HL-60/S4 treated with retinoic acid at 250 ng/mL for 4 days and 3 days (cell line): ENCODE measurements around the gene FGF21.
"Not testable (repeated sequence)": the region's sequence is repeated elsewhere in the genome, so short reads cannot be mapped to it uniquely, and the experiment has no call there.

Experiments
- in situ Hi-C: fragments of 300-500 bp; cut with MboI; formaldehyde crosslinking; loops from 2 replicates; pipeline ENCODE4 v1.7.0; 2022; ENCODE audit warnings: low sequenced_read_pairs

The FGF21 gene

GRCh38 chr19:48751845-48752495 is 3.4 kb upstream of the FGF21 start:
- in situ Hi-C loops: no loop called here

- in situ Hi-C loops: no loop called here
Measured at GRCh38 chr19:48752496-48753365, 2.6 kb upstream of the FGF21 start, which contains the start of gene FUT1. Gene FUT1 (minus strand): TSS chr19:48752641. CDS start chr19:48751281, 1,360 bp downstream.

- in situ Hi-C loops: no loop called here
Measured at GRCh38 chr19:48755787-48756186, 463 bp downstream of the FGF21 start.

- in situ Hi-C loops: no loop called here
Measured at GRCh38 chr19:48756212-48756611, 888 bp downstream of the FGF21 start.

GRCh38 chr19:48756686-48757085 is 1.4 kb downstream of the FGF21 start:
- in situ Hi-C loops: no loop called here

GRCh38 chr19:48757089-48757675 is 1.9 kb downstream of the FGF21 start:
- in situ Hi-C loops: no loop called here

GRCh38 chr19:48757741-48758144 is 2.4 kb downstream of the FGF21 start:
- in situ Hi-C loops: no loop called here

GRCh38 chr19:48760504-48761205 is 5.3 kb downstream of the FGF21 start:
- in situ Hi-C loops: no loop called here

GRCh38 chr19:48765816-48766215 is 10.5 kb downstream of the FGF21 start:
- in situ Hi-C loops: not testable (repeated sequence)

- in situ Hi-C loops: not testable (repeated sequence)
Measured at GRCh38 chr19:48768171-48768753, 12.9 kb downstream of the FGF21 start.

GRCh38 chr19:48768994-48769713 is 13.8 kb downstream of the FGF21 start:
- in situ Hi-C loops: no loop called here

GRCh38 chr19:48770266-48770665 is 14.9 kb downstream of the FGF21 start:
- in situ Hi-C loops: no loop called here

- in situ Hi-C loops: no loop called here
Measured at GRCh38 chr19:48770734-48771472, 15.6 kb downstream of the FGF21 start.

- in situ Hi-C loops: no loop called here
Measured at GRCh38 chr19:48772503-48772953, 17.2 kb downstream of the FGF21 start.

- in situ Hi-C loops: no loop called here
Measured at GRCh38 chr19:48777139-48777538, 21.8 kb downstream of the FGF21 start.

- in situ Hi-C loops: no loop called here
Measured at GRCh38 chr19:48777720-48778119, 22.4 kb downstream of the FGF21 start.

GRCh38 chr19:48779636-48780035 is 24.3 kb downstream of the FGF21 start:
- in situ Hi-C loops: no loop called here

- in situ Hi-C loops: no loop called here
Measured at GRCh38 chr19:48780631-48781391, 25.5 kb downstream of the FGF21 start.

- in situ Hi-C loops: no loop called here
Measured at GRCh38 chr19:48784527-48784926, 29.2 kb downstream of the FGF21 start.
